GM23338 (cell line): ENCODE results near the gene CDC45. TPM values are rescaled to one million over a fixed set of nuclear protein-coding genes. Genes with fewer than 3 reads are reported as not detected.

ENCODE experiments used
- ATAC-seq: fragments of 200-7000 bp; cut with Tn5 transposase; 3 replicates; pipeline ENCODE4 v1.9.1; 2020
- DNase-seq: peaks from one replicate; pipeline ENCODE4 v3.0.0-alpha.2; 2015; ENCODE audit warnings: low spot score
- H2AFZ ChIP-seq: fragments of 200-600 bp; sonication (generic); 2 replicates; pipeline ENCODE4 v1.8.0; 2016; ENCODE audit warnings: antibody characterized with exemption, mild to moderate bottlenecking, moderate library complexity
- H3F3A ChIP-seq: fragments of 200-600 bp; sonication (generic); replicated peaks from 2 replicates; pipeline ENCODE4 v1.8.0; 2017; ENCODE audit warnings: antibody characterized with exemption, mixed run types, low read depth
- H3K27ac ChIP-seq: fragments of 200-600 bp; sonication (generic); 2 replicates; pipeline ENCODE4 v1.6.1; 2016; ENCODE audit warnings: low read depth
- H3K27me3 ChIP-seq: fragments of 200-600 bp; sonication (generic); 2 replicates; pipeline ENCODE4 v1.8.0; 2016; ENCODE audit warnings: mild to moderate bottlenecking, mixed run types, moderate library complexity; ENCODE audit not compliant: insufficient read depth
- H3K36me3 ChIP-seq: fragments of 200-600 bp; sonication (generic); 2 replicates; pipeline ENCODE4 v1.8.0; 2016; ENCODE audit warnings: mild to moderate bottlenecking; ENCODE audit not compliant: insufficient read depth
- H3K4me1 ChIP-seq: fragments of 200-600 bp; sonication (generic); 2 replicates; pipeline ENCODE4 v1.8.0; 2016; ENCODE audit warnings: mild to moderate bottlenecking, moderate library complexity; ENCODE audit not compliant: insufficient read depth
- H3K4me2 ChIP-seq: fragments of 200-600 bp; sonication (generic); 2 replicates; pipeline ENCODE4 v1.7.1; 2017; ENCODE audit warnings: mixed run types
- H3K4me3 ChIP-seq: fragments of 200-600 bp; sonication (generic); 2 replicates; pipeline ENCODE4 v1.6.1; 2016; ENCODE audit warnings: mixed run types
- H3K79me2 ChIP-seq: fragments of 200-600 bp; sonication (generic); replicated peaks from 2 replicates; pipeline ENCODE4 v1.8.0; 2017; ENCODE audit warnings: mild to moderate bottlenecking; ENCODE audit not compliant: insufficient read depth
- H3K9me2 ChIP-seq: fragments of 200-600 bp; sonication (generic); 2 replicates; pipeline ENCODE4 v1.8.0; 2017; ENCODE audit not compliant: insufficient read depth
- H4K20me1 ChIP-seq: fragments of 200-600 bp; sonication (generic); replicated peaks from 2 replicates; pipeline ENCODE4 v1.8.0; 2017; ENCODE audit warnings: mild to moderate bottlenecking; ENCODE audit not compliant: insufficient read depth
- H3K27ac Mint-ChIP-seq: 2 replicates; pipeline ENCODE4 v1.8.0; 2020; ENCODE audit warnings: inconsistent platforms, mild to moderate bottlenecking, moderate library complexity, mixed read lengths
- H3K27me3 Mint-ChIP-seq: 3 replicates; pipeline ENCODE4 v1.8.0; 2022; ENCODE audit warnings: low read depth, mild to moderate bottlenecking, moderate library complexity, mixed read lengths, inconsistent platforms; ENCODE audit not compliant: insufficient read depth, poor library complexity
- H3K36me3 Mint-ChIP-seq: 3 replicates; pipeline ENCODE4 v1.8.0; 2021; ENCODE audit warnings: low read depth, mild to moderate bottlenecking, inconsistent platforms, moderate library complexity, mixed read lengths
- H3K4me1 Mint-ChIP-seq: 3 replicates; pipeline ENCODE4 v1.8.0; 2020; ENCODE audit warnings: mild to moderate bottlenecking, inconsistent platforms, mixed read lengths
- H3K4me3 Mint-ChIP-seq: 3 replicates; pipeline ENCODE4 v1.8.0; 2021; ENCODE audit warnings: moderate library complexity, mild to moderate bottlenecking, inconsistent platforms, mixed read lengths
- H3K9me3 Mint-ChIP-seq: 3 replicates; pipeline ENCODE4 v1.8.0; 2020; ENCODE audit warnings: moderate library complexity, mild to moderate bottlenecking, inconsistent platforms, mixed read lengths
- CREB1 ChIP-seq: fragments of 250-450 bp; sonication (Bioruptor Pico); IDR thresholded peaks from 2 replicates; pipeline ENCODE4 v1.5.0; 2020; ENCODE audit warnings: low read depth, mild to moderate bottlenecking, moderate library complexity
- EZH2phosphoT487 ChIP-seq: fragments of 200-600 bp; sonication (generic); IDR thresholded peaks from one replicate; pipeline ENCODE4 v1.8.1; 2018; ENCODE audit warnings: antibody characterized with exemption; ENCODE audit not compliant: unreplicated experiment
- JUNB ChIP-seq: IDR thresholded peaks from one replicate; pipeline ENCODE4 v1.6.1; 2016; ENCODE audit warnings: antibody characterized with exemption; ENCODE audit not compliant: unreplicated experiment
- NANOG ChIP-seq: IDR thresholded peaks from 2 replicates; pipeline ENCODE4 v1.6.1; 2016; ENCODE audit warnings: antibody characterized with exemption, borderline replicate concordance
- POLR2AphosphoS5 ChIP-seq: IDR thresholded peaks from 2 replicates; pipeline ENCODE4 v1.6.1; 2016; ENCODE audit warnings: antibody characterized with exemption, low read depth
- ZNF114 ChIP-seq: fragments of 250-450 bp; sonication (Bioruptor Pico); IDR thresholded peaks from 2 replicates; pipeline ENCODE4 v1.5.0; 2020; ENCODE audit warnings: mild to moderate bottlenecking, moderate library complexity
- ZNF331 ChIP-seq: fragments of 250-450 bp; sonication (Bioruptor Pico); IDR thresholded peaks from 2 replicates; pipeline ENCODE4 v1.5.0; 2020; ENCODE audit warnings: low read depth, mild to moderate bottlenecking, moderate library complexity
- polyA plus RNA-seq: library from polyadenylated mRNA; unstranded; fragments of >200 nt; fragmentation: Nextera tagmentation; extraction: Ambion mirVana; gene quantifications from 2 replicates; pipeline ENCODE4 v1.2.1, GENCODE V29; 2016
- total RNA-seq: library from RNA; depleted of rRNA; stranded (reverse); fragments of >200 nt; shearing (Covaris generic); gene quantifications from 2 replicates; pipeline ENCODE4 v1.2.3, GENCODE V29; 2014
- TF ChIP-seq, protein P1 (sequence below): IDR thresholded peaks from 2 replicates; pipeline ENCODE4 v1.6.1; 2016; ENCODE audit warnings: antibody characterized with exemption
- TF ChIP-seq, protein P2 (sequence below), 2 experiments: fragments of 200-600 bp in 1 of 2; sonication (generic) in 1 of 2; conservative IDR thresholded peaks; 2 replicates each; pipeline versions ENCODE4 v1.5.1 to v1.6.1; 2016 to 2017; ENCODE audit warnings: antibody characterized with exemption in 2 of 2, low read depth in 2 of 2, mild to moderate bottlenecking in 2 of 2, moderate library complexity in 1 of 2
- TF ChIP-seq, protein P3 (sequence below): IDR thresholded peaks from one replicate; pipeline ENCODE4 v1.6.1; 2018; ENCODE audit warnings: antibody characterized with exemption; ENCODE audit not compliant: unreplicated experiment

CDC45 gene
- total and polyA plus RNA-seq, 2 experiments from 2014 or later = 29.0 to 30.3 TPM

DNA sequence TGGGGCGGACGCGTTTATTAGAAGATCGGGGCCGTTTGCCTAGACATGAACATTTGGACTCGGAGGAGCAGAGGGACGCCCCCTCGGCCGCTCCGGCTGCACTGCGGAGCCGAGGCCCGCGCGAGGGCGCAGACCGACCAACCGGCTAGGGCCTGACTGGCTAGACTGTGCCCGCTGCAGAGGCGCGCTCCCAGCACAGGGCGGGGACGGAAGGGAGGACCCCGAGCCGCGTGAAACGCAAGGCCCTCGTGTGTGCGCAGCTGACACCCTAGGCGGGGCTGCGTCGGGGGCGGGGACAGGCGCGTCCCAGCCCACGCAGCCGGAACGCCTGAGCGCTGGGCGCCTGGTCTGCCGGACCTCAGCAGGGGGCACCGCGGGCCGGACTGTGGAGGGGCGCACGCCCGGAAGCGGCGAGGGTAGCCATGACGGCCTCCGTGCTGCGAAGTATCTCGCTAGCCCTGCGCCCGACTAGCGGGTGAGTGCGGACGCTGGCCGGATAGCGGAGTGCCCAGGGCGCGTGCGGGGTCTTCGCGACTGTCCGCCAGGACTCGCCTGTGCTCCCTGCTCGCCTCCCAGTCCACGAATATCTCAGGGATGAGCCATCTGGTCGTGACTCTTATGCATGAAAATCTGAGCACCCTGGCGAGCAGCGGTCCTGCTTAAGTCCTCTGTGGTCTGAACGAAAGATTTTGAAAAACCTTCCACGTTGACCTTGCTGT is 47.4 kb upstream of the CDC45 start, which contains the start of gene MRPL40:
Gene MRPL40, plus strand, starts transcription at position 413 of the 719 bp plus-strand sequence. Its CDS starts 10 bp downstream, at position 423.
- Histone ChIP-seq H3K4me2 (peak within 1 kb of the TSS; percentile 91), H3K4me1 (peaks cover 19% of the 10 kb centered on the region), H3K27me3 (no peaks in the 10 kb centered on the region), H3K27ac (peak within 1 kb of the TSS; percentile 93), H3F3A (peaks cover 13% of the 10 kb centered on the region; the same call in 1 of the 2 replicates), H3K36me3 (no peaks in the 10 kb centered on the region), H2AFZ (peak within 1 kb of the TSS; percentile 91), H3K79me2 (peaks cover 39% of the 10 kb centered on the region), H3K9me2 (no peaks in the 10 kb centered on the region), H4K20me1 (peaks cover 41% of the 10 kb centered on the region), H3K4me3 (peak within 1 kb of the TSS; percentile 95)
- peak; percentile 73 for TF ChIP-seq POLR2AphosphoS5
- TF ChIP-seq, protein P1, sequence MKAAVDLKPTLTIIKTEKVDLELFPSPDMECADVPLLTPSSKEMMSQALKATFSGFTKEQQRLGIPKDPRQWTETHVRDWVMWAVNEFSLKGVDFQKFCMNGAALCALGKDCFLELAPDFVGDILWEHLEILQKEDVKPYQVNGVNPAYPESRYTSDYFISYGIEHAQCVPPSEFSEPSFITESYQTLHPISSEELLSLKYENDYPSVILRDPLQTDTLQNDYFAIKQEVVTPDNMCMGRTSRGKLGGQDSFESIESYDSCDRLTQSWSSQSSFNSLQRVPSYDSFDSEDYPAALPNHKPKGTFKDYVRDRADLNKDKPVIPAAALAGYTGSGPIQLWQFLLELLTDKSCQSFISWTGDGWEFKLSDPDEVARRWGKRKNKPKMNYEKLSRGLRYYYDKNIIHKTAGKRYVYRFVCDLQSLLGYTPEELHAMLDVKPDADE = peak; percentile 31; the same call in 1 of the 2 replicates
- peak; percentile 83 for TF ChIP-seq CREB1 (CRISPR knock-in tag)
- TF ChIP-seq NANOG = no peak
- Mint-ChIP-seq H3K27me3 (peaks cover 13% of the 10 kb centered on the region), H3K36me3 (peaks cover 23% of the 10 kb centered on the region), H3K9me3 (no peaks in the 10 kb centered on the region), H3K4me1 (peaks cover 21% of the 10 kb centered on the region), H3K27ac (peak within 1 kb of the TSS; percentile 88), H3K4me3 (peak within 1 kb of the TSS; percentile 85)
- ATAC-seq = peak; percentile 83
- DNase-seq = peak; percentile 89

DNA sequence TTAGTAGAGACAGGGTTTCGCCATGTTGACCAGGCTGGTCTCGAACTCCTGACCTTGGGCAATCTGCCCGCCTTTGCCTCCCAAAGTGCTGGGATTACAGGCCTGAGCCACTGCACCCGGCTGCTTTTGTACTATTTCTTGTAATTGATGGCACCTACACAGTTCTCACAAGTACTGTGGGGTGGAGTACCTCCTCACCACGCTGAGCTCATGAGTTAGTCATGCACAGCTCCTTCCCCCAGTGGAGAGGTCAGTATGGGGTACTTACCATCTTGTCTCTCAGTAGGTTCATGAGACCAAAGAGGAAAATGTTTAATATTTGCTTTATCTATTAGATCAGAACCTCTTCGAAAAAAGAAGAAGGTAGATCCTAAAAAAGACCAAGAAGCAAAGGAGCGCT is 45.3 kb upstream of the CDC45 start:
- peaks cover 8% of the 10 kb centered on the region for H3K27me3 Mint-ChIP-seq
- H3K36me3 Mint-ChIP-seq = peaks cover 21% of the 10 kb centered on the region
- no peak overlapping the region for H3K27ac Mint-ChIP-seq
- Histone ChIP-seq H3K36me3 (no peaks in the 10 kb centered on the region), H2AFZ (no peak overlapping the region), H3K27ac (no peak overlapping the region), H3F3A (peaks cover 13% of the 10 kb centered on the region; the same call in 1 of the 2 replicates), H3K27me3 (no peaks in the 10 kb centered on the region), H3K4me2 (no peak overlapping the region), H3K4me3 (no peak overlapping the region), H3K4me1 (peaks cover 18% of the 10 kb centered on the region), H4K20me1 (peaks cover 24% of the 10 kb centered on the region), H3K79me2 (peaks cover 18% of the 10 kb centered on the region), H3K9me2 (no peaks in the 10 kb centered on the region)
- H3K4me3 Mint-ChIP-seq = no peak overlapping the region
- peaks cover 15% of the 10 kb centered on the region for H3K4me1 Mint-ChIP-seq
- no peak for DNase-seq
- no peak for ATAC-seq
- H3K9me3 Mint-ChIP-seq = no peaks in the 10 kb centered on the region
- TF ChIP-seq ZNF114 (CRISPR knock-in tag) (no peak), NANOG (no peak), JUNB (no peak), POLR2AphosphoS5 (no peak), CREB1 (CRISPR knock-in tag) (no peak), EZH2phosphoT487 (no peak), ZNF331 (CRISPR knock-in tag) (no peak)
- TF ChIP-seq, protein P2, sequence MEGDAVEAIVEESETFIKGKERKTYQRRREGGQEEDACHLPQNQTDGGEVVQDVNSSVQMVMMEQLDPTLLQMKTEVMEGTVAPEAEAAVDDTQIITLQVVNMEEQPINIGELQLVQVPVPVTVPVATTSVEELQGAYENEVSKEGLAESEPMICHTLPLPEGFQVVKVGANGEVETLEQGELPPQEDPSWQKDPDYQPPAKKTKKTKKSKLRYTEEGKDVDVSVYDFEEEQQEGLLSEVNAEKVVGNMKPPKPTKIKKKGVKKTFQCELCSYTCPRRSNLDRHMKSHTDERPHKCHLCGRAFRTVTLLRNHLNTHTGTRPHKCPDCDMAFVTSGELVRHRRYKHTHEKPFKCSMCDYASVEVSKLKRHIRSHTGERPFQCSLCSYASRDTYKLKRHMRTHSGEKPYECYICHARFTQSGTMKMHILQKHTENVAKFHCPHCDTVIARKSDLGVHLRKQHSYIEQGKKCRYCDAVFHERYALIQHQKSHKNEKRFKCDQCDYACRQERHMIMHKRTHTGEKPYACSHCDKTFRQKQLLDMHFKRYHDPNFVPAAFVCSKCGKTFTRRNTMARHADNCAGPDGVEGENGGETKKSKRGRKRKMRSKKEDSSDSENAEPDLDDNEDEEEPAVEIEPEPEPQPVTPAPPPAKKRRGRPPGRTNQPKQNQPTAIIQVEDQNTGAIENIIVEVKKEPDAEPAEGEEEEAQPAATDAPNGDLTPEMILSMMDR (conservative IDR thresholded peaks at IDR 0.05; ENCODE audit: low read depth in 2 of 2) = no peak
- TF ChIP-seq, protein P1 = no peak
- TF ChIP-seq, protein P3, sequence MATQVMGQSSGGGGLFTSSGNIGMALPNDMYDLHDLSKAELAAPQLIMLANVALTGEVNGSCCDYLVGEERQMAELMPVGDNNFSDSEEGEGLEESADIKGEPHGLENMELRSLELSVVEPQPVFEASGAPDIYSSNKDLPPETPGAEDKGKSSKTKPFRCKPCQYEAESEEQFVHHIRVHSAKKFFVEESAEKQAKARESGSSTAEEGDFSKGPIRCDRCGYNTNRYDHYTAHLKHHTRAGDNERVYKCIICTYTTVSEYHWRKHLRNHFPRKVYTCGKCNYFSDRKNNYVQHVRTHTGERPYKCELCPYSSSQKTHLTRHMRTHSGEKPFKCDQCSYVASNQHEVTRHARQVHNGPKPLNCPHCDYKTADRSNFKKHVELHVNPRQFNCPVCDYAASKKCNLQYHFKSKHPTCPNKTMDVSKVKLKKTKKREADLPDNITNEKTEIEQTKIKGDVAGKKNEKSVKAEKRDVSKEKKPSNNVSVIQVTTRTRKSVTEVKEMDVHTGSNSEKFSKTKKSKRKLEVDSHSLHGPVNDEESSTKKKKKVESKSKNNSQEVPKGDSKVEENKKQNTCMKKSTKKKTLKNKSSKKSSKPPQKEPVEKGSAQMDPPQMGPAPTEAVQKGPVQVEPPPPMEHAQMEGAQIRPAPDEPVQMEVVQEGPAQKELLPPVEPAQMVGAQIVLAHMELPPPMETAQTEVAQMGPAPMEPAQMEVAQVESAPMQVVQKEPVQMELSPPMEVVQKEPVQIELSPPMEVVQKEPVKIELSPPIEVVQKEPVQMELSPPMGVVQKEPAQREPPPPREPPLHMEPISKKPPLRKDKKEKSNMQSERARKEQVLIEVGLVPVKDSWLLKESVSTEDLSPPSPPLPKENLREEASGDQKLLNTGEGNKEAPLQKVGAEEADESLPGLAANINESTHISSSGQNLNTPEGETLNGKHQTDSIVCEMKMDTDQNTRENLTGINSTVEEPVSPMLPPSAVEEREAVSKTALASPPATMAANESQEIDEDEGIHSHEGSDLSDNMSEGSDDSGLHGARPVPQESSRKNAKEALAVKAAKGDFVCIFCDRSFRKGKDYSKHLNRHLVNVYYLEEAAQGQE = no peak
